SK-N-MC (cell line): ENCODE results near the gene JMJD1C.

ENCODE experiments used
- EZH2 ChIP-seq: fragments of 200-600 bp; sonication (generic); IDR thresholded peaks from one replicate; pipeline ENCODE4 v1.6.1; 2017; ENCODE audit warnings: antibody characterized with exemption
- FOXP2 ChIP-seq: optimal IDR thresholded peaks from 2 replicates; pipeline ENCODE3; 2011; ENCODE audit warnings: mild to moderate bottlenecking, moderate library complexity; ENCODE audit not compliant: insufficient read depth; ENCODE audit errors: extremely low read length, control extremely low read depth
- POLR2AphosphoS5 ChIP-seq: IDR thresholded peaks from 2 replicates; pipeline ENCODE4 v1.6.1; 2012; ENCODE audit warnings: mild to moderate bottlenecking, low read depth, low read length, borderline replicate concordance

DNA sequence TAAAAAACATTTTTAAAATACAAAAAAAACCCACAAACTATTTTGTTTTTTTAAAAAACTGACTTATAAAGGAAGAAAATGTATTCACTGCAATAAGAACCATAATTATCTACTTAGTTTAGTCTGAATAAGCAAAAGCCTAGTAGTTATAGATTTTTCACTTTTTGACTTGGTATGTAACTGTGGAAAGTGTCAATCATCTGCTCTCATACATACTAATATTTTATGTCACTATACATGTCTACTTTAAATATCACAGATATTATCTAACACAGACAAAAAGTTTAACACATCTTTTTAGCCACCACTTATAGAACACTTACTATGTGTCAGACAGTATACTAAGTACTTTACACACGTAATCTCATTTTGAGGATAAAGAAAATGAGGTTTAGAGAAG lies 3.2 kb upstream of the JMJD1C start:
- TF ChIP-seq EZH2 (no peak), POLR2AphosphoS5 (no peak), FOXP2 (no peak)
